Suprapubic skin (tissue), 4 donors: ENCODE results near the gene S100A16. TPM values are rescaled to one million over a fixed set of nuclear protein-coding genes. Genes with fewer than 3 reads are reported as not detected.

Experiments used
- DNase-seq, 2 donors: peaks; one replicate each; pipeline ENCODE4 v3.0.0-alpha.2; 2019; ENCODE audit warnings: low spot score in 2 of 2
- H3K27ac ChIP-seq: fragments of 200-600 bp; sonication (generic); one replicate; pipeline ENCODE4 v1.5.1; 2019
- H3K27me3 ChIP-seq: fragments of 200-600 bp; sonication (generic); one replicate; pipeline ENCODE4 v1.5.1; 2019
- H3K36me3 ChIP-seq: fragments of 200-600 bp; sonication (generic); one replicate; pipeline ENCODE4 v1.5.1; 2019
- H3K4me1 ChIP-seq: fragments of 200-600 bp; sonication (generic); one replicate; pipeline ENCODE4 v1.5.1; 2019
- H3K4me3 ChIP-seq: fragments of 200-600 bp; sonication (generic); one replicate; pipeline ENCODE4 v1.5.1; 2019; ENCODE audit warnings: mild to moderate bottlenecking
- H3K9me3 ChIP-seq: fragments of 200-600 bp; sonication (generic); one replicate; pipeline ENCODE4 v1.5.1; 2019
- CTCF ChIP-seq, 2 donors: fragments of 200-600 bp in 1 of 2; fragments of 450-650 bp in 1 of 2; sonication (generic) in 1 of 2; IDR thresholded peaks; one replicate each; pipeline ENCODE4 v1.5.1; 2016 to 2019; ENCODE audit warnings: antibody characterized with exemption in 2 of 2, mild to moderate bottlenecking in 1 of 2, moderate library complexity in 1 of 2
- EP300 ChIP-seq: sonication (generic); formaldehyde crosslinking; IDR thresholded peaks from one replicate; pipeline ENCODE4 v1.6.1; 2017; ENCODE audit warnings: antibody characterized with exemption
- POLR2A ChIP-seq, 2 donors: fragments of 450-650 bp; IDR thresholded peaks; one replicate each; pipeline ENCODE4 v1.6.1; 2017; ENCODE audit warnings: antibody characterized with exemption in 2 of 2, mild to moderate bottlenecking in 2 of 2, moderate library complexity in 2 of 2
- POLR2AphosphoS5 ChIP-seq, 3 donors: sonication (generic); formaldehyde crosslinking; IDR thresholded peaks; one replicate each; pipeline ENCODE4 v1.6.1; 2017; ENCODE audit warnings: antibody characterized with exemption in 3 of 3
- WGBS: methylation state at CpG from one replicate; pipeline ENCODE4 v1.1.5; 2018; 5-methylcytosine and 5-hydroxymethylcytosine counted together
- total RNA-seq, 4 donors: library from RNA; depleted of rRNA; stranded (reverse); fragments of >200 nt; gene quantifications; one replicate each; pipeline ENCODE4 v1.1.0, GENCODE V29; 2016

Gene S100A16
- total RNA-seq, 4 donors from 2014 or later = 133 to 668 (median 414) TPM

GRCh38 chr1:153571706-153572105, 41.2 kb downstream of the S100A16 start:
- Histone ChIP-seq H3K27me3 (no peaks in the 10 kb centered on the region), H3K9me3 (no peaks in the 10 kb centered on the region), H3K36me3 (no peaks in the 10 kb centered on the region), H3K4me3 (no peak overlapping the region), H3K27ac (peak overlapping the region; percentile 64), H3K4me1 (peaks cover 41% of the 10 kb centered on the region)
- WGBS = 71% methylated on average over 7 of the region's 7 CpGs
- no peak for DNase-seq
- TF ChIP-seq EP300 = no peak
- TF ChIP-seq POLR2AphosphoS5 (IDR thresholded peaks at IDR 0.05) = no peak
- TF ChIP-seq POLR2A (IDR thresholded peaks at IDR 0.05) = no peak

GRCh38 chr1:153570874-153571273, 42.1 kb downstream of the S100A16 start:
- Histone ChIP-seq H3K4me1 (peaks cover 50% of the 10 kb centered on the region), H3K4me3 (no peak overlapping the region), H3K27ac (no peak overlapping the region), H3K9me3 (no peaks in the 10 kb centered on the region), H3K27me3 (no peaks in the 10 kb centered on the region), H3K36me3 (no peaks in the 10 kb centered on the region)
- no peak for DNase-seq
- no peak for TF ChIP-seq POLR2AphosphoS5 (IDR thresholded peaks at IDR 0.05)
- no peak for TF ChIP-seq CTCF (IDR thresholded peaks at IDR 0.05)
- 81% methylated on average over 5 of the region's 5 CpGs for WGBS

- Histone ChIP-seq H3K36me3 (no peaks in the 10 kb centered on the region), H3K4me1 (peaks cover 61% of the 10 kb centered on the region), H3K4me3 (no peak overlapping the region), H3K27ac (no peak overlapping the region), H3K27me3 (no peaks in the 10 kb centered on the region), H3K9me3 (no peaks in the 10 kb centered on the region)
- TF ChIP-seq CTCF (IDR thresholded peaks at IDR 0.05) (no peak), POLR2AphosphoS5 (IDR thresholded peaks at IDR 0.05) (no peak), POLR2A (IDR thresholded peaks at IDR 0.05) (no peak), EP300 (no peak)
- WGBS = 84% methylated on average over 8 of the region's 8 CpGs
- no peak for DNase-seq
These were observed 43.5 kb downstream of the S100A16 start for GRCh38 chr1:153569465-153569864.

GRCh38 chr1:153568367-153569099, 44.4 kb downstream of the S100A16 start:
- 7% methylated on average over 18 of the region's 25 CpGs for WGBS
- peak; percentile 97 to 99 for TF ChIP-seq CTCF (IDR thresholded peaks at IDR 0.05)
- peak in 1 of 3 donors; percentile 85 for TF ChIP-seq POLR2AphosphoS5 (IDR thresholded peaks at IDR 0.05)
- TF ChIP-seq POLR2A (IDR thresholded peaks at IDR 0.05) = peak in 1 of 2 donors; percentile 33
- TF ChIP-seq EP300 = no peak
- DNase-seq = peak; percentile 96 to 97
- Histone ChIP-seq H3K9me3 (no peaks in the 10 kb centered on the region), H3K4me1 (peaks cover 70% of the 10 kb centered on the region), H3K4me3 (peak overlapping the region; percentile 37), H3K27ac (peak overlapping the region; percentile 99), H3K36me3 (no peaks in the 10 kb centered on the region), H3K27me3 (no peaks in the 10 kb centered on the region)

- peaks cover 65% of the 10 kb centered on the region for H3K4me1 ChIP-seq
- no peaks in the 10 kb centered on the region for H3K9me3 ChIP-seq
- DNase-seq = no peak
These were observed 45.1 kb downstream of the S100A16 start for GRCh38 chr1:153567621-153568366.

More at GRCh38 chr1:153567621-153568366, 45.1 kb downstream of the S100A16 start:
- no peaks in the 10 kb centered on the region for H3K36me3 ChIP-seq
- TF ChIP-seq CTCF (IDR thresholded peaks at IDR 0.05) (no peak), POLR2AphosphoS5 (IDR thresholded peaks at IDR 0.05) (peak in 1 of 3 donors; percentile 32)
- 43% methylated on average over 20 of the region's 22 CpGs for WGBS
- H3K27ac ChIP-seq = peak overlapping the region; percentile 99
- H3K4me3 ChIP-seq = peak overlapping the region; percentile 37
- no peaks in the 10 kb centered on the region for H3K27me3 ChIP-seq
